Peyer's patch (tissue), 4 donors: Measurements from ENCODE around the gene PDE3A.

Experiments used
- CTCF ChIP-seq, 6 experiments: fragments of 450-650 bp in 4 of 6; fragments of 200-600 bp in 2 of 6; sonication (generic) in 1 of 6; IDR thresholded peaks; one replicate each; pipeline ENCODE4 v1.5.1; 2017 to 2019; ENCODE audit warnings: antibody characterized with exemption in 6 of 6, mild to moderate bottlenecking in 3 of 6, moderate library complexity in 1 of 6
- POLR2A ChIP-seq, 2 donors: fragments of 450-650 bp; IDR thresholded peaks; one replicate each; pipeline ENCODE4 v1.5.1; 2017; ENCODE audit warnings: antibody characterized with exemption in 2 of 2, mild to moderate bottlenecking in 2 of 2, moderate library complexity in 2 of 2

GRCh38 chr12:20366776-20367409 is 1.4 kb upstream of the PDE3A start:
- no peak for TF ChIP-seq CTCF (IDR thresholded peaks at IDR 0.05)
- TF ChIP-seq POLR2A (IDR thresholded peaks at IDR 0.05): no peak
